Heart left ventricle (tissue), 13 donors: ENCODE data around the gene GPR78.

Experiments used
- CTCF ChIP-seq, 12 donors: fragments of 200-600 bp; sonication (generic) in 4 of 12; IDR thresholded peaks; one replicate each; pipeline versions ENCODE4 v1.5.0 to v1.8.0; 2018 to 2022; ENCODE audit warnings: antibody characterized with exemption in 12 of 12, mild to moderate bottlenecking in 5 of 12
- POLR2A ChIP-seq, 2 donors: fragments of 450-650 bp; IDR thresholded peaks; one replicate each; pipeline ENCODE4 v1.6.1; 2017; ENCODE audit warnings: antibody characterized with exemption in 2 of 2, mild to moderate bottlenecking in 2 of 2, moderate library complexity in 2 of 2
- donor health status: ischemic (EF 13 %, LVEDD 7.1; RV severe dilation, severe dysfunction).
- donor health status: DM: no; HTN: yes; CAD: no.
- donor health status: DM: no; HTN: no; CAD: no.
- donor health status: ischemic (EF 25% LVEDD 6.9; RV normal size, moderate dysfunction).
- donor health status: ischemic (EF 25% LVEDD 5.7; RV mildly dilated, moderate dysfunction).
- donor health status: ischemic (EF 35%, LVEDD 5.7; RV mildly dilated, moderate dysfunction).
- donor health status: nonischemic (EF 11% LVEDD 7.7; RV severe dilation, severe dysfunction).
- donor health status: DM: yes; HTN: yes; CAD: no.
- donor health status: PGD.
- donor health status: ischemic (EF 29% LVEDD 5.4; RV normal size, mild dysfunction).
- donor health status: nonischemic (EF 23%, LVEDD 6.1; RV moderate dilation, normal function).

DNA sequence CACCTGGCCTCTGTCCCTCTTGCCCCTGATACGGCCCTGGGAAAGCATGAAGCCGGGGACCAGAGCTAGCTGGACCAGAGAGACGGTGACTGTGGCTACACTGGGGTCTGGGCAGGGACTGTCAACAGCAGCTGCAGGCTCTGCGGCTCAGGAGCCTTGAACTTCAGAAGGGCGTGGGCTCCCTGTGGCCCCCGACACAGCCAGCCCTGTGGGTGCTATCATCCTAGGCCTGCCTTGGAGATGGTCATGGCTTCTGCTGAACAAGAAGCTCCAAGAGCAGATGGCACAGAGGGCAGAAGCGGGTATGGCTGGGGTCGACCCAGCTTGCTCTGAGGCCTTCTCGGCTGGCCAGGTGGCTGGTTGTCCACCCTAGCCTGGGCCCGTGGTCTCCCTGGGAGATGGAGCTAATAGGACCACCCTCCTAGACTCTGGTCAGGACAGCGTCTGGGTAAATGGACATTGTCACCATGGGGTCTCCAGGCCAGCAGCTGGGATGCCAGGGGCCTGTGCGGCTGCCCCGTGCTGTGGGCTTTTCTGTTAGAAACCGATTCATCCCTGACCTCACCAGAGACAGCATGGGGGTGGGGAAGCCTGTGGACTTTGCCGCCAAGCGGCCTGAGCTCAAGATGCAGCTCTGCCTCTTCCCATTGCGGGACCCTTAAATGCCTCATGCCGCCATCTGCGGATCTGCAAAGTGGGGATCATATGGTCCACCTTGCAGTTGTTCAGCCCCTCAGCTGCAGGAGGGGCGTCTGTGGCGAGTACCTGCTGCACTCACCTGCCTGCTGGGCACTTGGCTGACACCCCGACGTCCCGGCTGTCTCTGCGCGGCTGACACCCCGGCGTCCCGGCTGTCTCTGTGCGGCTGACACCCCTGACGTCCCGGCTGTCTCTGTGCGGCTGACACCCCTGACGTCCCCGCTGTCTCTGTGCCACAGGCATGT is 33.5 kb downstream of the GPR78 start:
- no peak for TF ChIP-seq POLR2A (IDR thresholded peaks at IDR 0.05)
- TF ChIP-seq CTCF (IDR thresholded peaks at IDR 0.05): no peak
